GM23338 (cell line): ENCODE measurements around the gene TEX44. TPM values are rescaled to one million over a fixed set of nuclear protein-coding genes. Genes with fewer than 3 reads are reported as not detected.

ENCODE experiments used
- ATAC-seq: fragments of 200-7000 bp; cut with Tn5 transposase; 3 replicates; pipeline ENCODE4 v1.9.1; 2020
- DNase-seq: peaks from one replicate; pipeline ENCODE4 v3.0.0-alpha.2; 2015; ENCODE audit warnings: low spot score
- H2AFZ ChIP-seq: fragments of 200-600 bp; sonication (generic); 2 replicates; pipeline ENCODE4 v1.8.0; 2016; ENCODE audit warnings: antibody characterized with exemption, mild to moderate bottlenecking, moderate library complexity
- H3F3A ChIP-seq: fragments of 200-600 bp; sonication (generic); replicated peaks from 2 replicates; pipeline ENCODE4 v1.8.0; 2017; ENCODE audit warnings: antibody characterized with exemption, mixed run types, low read depth
- H3K27ac ChIP-seq: fragments of 200-600 bp; sonication (generic); 2 replicates; pipeline ENCODE4 v1.6.1; 2016; ENCODE audit warnings: low read depth
- H3K27me3 ChIP-seq: fragments of 200-600 bp; sonication (generic); 2 replicates; pipeline ENCODE4 v1.8.0; 2016; ENCODE audit warnings: mild to moderate bottlenecking, mixed run types, moderate library complexity; ENCODE audit not compliant: insufficient read depth
- H3K36me3 ChIP-seq: fragments of 200-600 bp; sonication (generic); 2 replicates; pipeline ENCODE4 v1.8.0; 2016; ENCODE audit warnings: mild to moderate bottlenecking; ENCODE audit not compliant: insufficient read depth
- H3K4me1 ChIP-seq: fragments of 200-600 bp; sonication (generic); 2 replicates; pipeline ENCODE4 v1.8.0; 2016; ENCODE audit warnings: mild to moderate bottlenecking, moderate library complexity; ENCODE audit not compliant: insufficient read depth
- H3K4me2 ChIP-seq: fragments of 200-600 bp; sonication (generic); 2 replicates; pipeline ENCODE4 v1.7.1; 2017; ENCODE audit warnings: mixed run types
- H3K4me3 ChIP-seq: fragments of 200-600 bp; sonication (generic); 2 replicates; pipeline ENCODE4 v1.6.1; 2016; ENCODE audit warnings: mixed run types
- H3K79me2 ChIP-seq: fragments of 200-600 bp; sonication (generic); replicated peaks from 2 replicates; pipeline ENCODE4 v1.8.0; 2017; ENCODE audit warnings: mild to moderate bottlenecking; ENCODE audit not compliant: insufficient read depth
- H3K9me2 ChIP-seq: fragments of 200-600 bp; sonication (generic); 2 replicates; pipeline ENCODE4 v1.8.0; 2017; ENCODE audit not compliant: insufficient read depth
- H4K20me1 ChIP-seq: fragments of 200-600 bp; sonication (generic); replicated peaks from 2 replicates; pipeline ENCODE4 v1.8.0; 2017; ENCODE audit warnings: mild to moderate bottlenecking; ENCODE audit not compliant: insufficient read depth
- H3K27ac Mint-ChIP-seq: 2 replicates; pipeline ENCODE4 v1.8.0; 2020; ENCODE audit warnings: inconsistent platforms, mild to moderate bottlenecking, moderate library complexity, mixed read lengths
- H3K27me3 Mint-ChIP-seq: 3 replicates; pipeline ENCODE4 v1.8.0; 2022; ENCODE audit warnings: low read depth, mild to moderate bottlenecking, moderate library complexity, mixed read lengths, inconsistent platforms; ENCODE audit not compliant: insufficient read depth, poor library complexity
- H3K36me3 Mint-ChIP-seq: 3 replicates; pipeline ENCODE4 v1.8.0; 2021; ENCODE audit warnings: low read depth, mild to moderate bottlenecking, inconsistent platforms, moderate library complexity, mixed read lengths
- H3K4me1 Mint-ChIP-seq: 3 replicates; pipeline ENCODE4 v1.8.0; 2020; ENCODE audit warnings: mild to moderate bottlenecking, inconsistent platforms, mixed read lengths
- H3K4me3 Mint-ChIP-seq: 3 replicates; pipeline ENCODE4 v1.8.0; 2021; ENCODE audit warnings: moderate library complexity, mild to moderate bottlenecking, inconsistent platforms, mixed read lengths
- H3K9me3 Mint-ChIP-seq: 3 replicates; pipeline ENCODE4 v1.8.0; 2020; ENCODE audit warnings: moderate library complexity, mild to moderate bottlenecking, inconsistent platforms, mixed read lengths
- CREB1 ChIP-seq: fragments of 250-450 bp; sonication (Bioruptor Pico); IDR thresholded peaks from 2 replicates; pipeline ENCODE4 v1.5.0; 2020; ENCODE audit warnings: low read depth, mild to moderate bottlenecking, moderate library complexity
- ETS1 ChIP-seq: IDR thresholded peaks from 2 replicates; pipeline ENCODE4 v1.6.1; 2016; ENCODE audit warnings: antibody characterized with exemption
- EZH2 ChIP-seq: fragments of 200-600 bp; sonication (generic); IDR thresholded peaks from one replicate; pipeline ENCODE4 v1.8.0; 2017; ENCODE audit warnings: antibody characterized with exemption, mild to moderate bottlenecking, low read depth; ENCODE audit not compliant: unreplicated experiment
- EZH2phosphoT487 ChIP-seq: fragments of 200-600 bp; sonication (generic); IDR thresholded peaks from one replicate; pipeline ENCODE4 v1.8.1; 2018; ENCODE audit warnings: antibody characterized with exemption; ENCODE audit not compliant: unreplicated experiment
- JUNB ChIP-seq: IDR thresholded peaks from one replicate; pipeline ENCODE4 v1.6.1; 2016; ENCODE audit warnings: antibody characterized with exemption; ENCODE audit not compliant: unreplicated experiment
- NANOG ChIP-seq: IDR thresholded peaks from 2 replicates; pipeline ENCODE4 v1.6.1; 2016; ENCODE audit warnings: antibody characterized with exemption, borderline replicate concordance
- POLR2AphosphoS5 ChIP-seq: IDR thresholded peaks from 2 replicates; pipeline ENCODE4 v1.6.1; 2016; ENCODE audit warnings: antibody characterized with exemption, low read depth
- STAT1 ChIP-seq: IDR thresholded peaks from one replicate; pipeline ENCODE4 v1.6.1; 2016; ENCODE audit warnings: antibody characterized with exemption; ENCODE audit not compliant: unreplicated experiment
- ZNF114 ChIP-seq: fragments of 250-450 bp; sonication (Bioruptor Pico); IDR thresholded peaks from 2 replicates; pipeline ENCODE4 v1.5.0; 2020; ENCODE audit warnings: mild to moderate bottlenecking, moderate library complexity
- ZNF331 ChIP-seq: fragments of 250-450 bp; sonication (Bioruptor Pico); IDR thresholded peaks from 2 replicates; pipeline ENCODE4 v1.5.0; 2020; ENCODE audit warnings: low read depth, mild to moderate bottlenecking, moderate library complexity
- polyA plus RNA-seq: library from polyadenylated mRNA; unstranded; fragments of >200 nt; fragmentation: Nextera tagmentation; extraction: Ambion mirVana; gene quantifications from 2 replicates; pipeline ENCODE4 v1.2.1, GENCODE V29; 2016
- total RNA-seq: library from RNA; depleted of rRNA; stranded (reverse); fragments of >200 nt; shearing (Covaris generic); gene quantifications from 2 replicates; pipeline ENCODE4 v1.2.3, GENCODE V29; 2014
- TF ChIP-seq, protein P1 (sequence below): IDR thresholded peaks from one replicate; pipeline ENCODE4 v1.6.1; 2018; ENCODE audit warnings: antibody characterized with exemption; ENCODE audit not compliant: unreplicated experiment
- TF ChIP-seq, protein P2 (sequence below), 2 experiments: fragments of 200-600 bp in 1 of 2; sonication (generic) in 1 of 2; conservative IDR thresholded peaks; 2 replicates each; pipeline versions ENCODE4 v1.5.1 to v1.6.1; 2016 to 2017; ENCODE audit warnings: antibody characterized with exemption in 2 of 2, low read depth in 2 of 2, mild to moderate bottlenecking in 2 of 2, moderate library complexity in 1 of 2
- TF ChIP-seq, protein P3 (sequence below): fragments of 250-450 bp; sonication (Bioruptor Pico); IDR thresholded peaks from 2 replicates; pipeline ENCODE4 v1.5.0; 2020; ENCODE audit warnings: mild to moderate bottlenecking, moderate library complexity

Gene TEX44
- total and polyA plus RNA-seq, 2 experiments from 2014 or later: not detected

- TF ChIP-seq, protein P1, sequence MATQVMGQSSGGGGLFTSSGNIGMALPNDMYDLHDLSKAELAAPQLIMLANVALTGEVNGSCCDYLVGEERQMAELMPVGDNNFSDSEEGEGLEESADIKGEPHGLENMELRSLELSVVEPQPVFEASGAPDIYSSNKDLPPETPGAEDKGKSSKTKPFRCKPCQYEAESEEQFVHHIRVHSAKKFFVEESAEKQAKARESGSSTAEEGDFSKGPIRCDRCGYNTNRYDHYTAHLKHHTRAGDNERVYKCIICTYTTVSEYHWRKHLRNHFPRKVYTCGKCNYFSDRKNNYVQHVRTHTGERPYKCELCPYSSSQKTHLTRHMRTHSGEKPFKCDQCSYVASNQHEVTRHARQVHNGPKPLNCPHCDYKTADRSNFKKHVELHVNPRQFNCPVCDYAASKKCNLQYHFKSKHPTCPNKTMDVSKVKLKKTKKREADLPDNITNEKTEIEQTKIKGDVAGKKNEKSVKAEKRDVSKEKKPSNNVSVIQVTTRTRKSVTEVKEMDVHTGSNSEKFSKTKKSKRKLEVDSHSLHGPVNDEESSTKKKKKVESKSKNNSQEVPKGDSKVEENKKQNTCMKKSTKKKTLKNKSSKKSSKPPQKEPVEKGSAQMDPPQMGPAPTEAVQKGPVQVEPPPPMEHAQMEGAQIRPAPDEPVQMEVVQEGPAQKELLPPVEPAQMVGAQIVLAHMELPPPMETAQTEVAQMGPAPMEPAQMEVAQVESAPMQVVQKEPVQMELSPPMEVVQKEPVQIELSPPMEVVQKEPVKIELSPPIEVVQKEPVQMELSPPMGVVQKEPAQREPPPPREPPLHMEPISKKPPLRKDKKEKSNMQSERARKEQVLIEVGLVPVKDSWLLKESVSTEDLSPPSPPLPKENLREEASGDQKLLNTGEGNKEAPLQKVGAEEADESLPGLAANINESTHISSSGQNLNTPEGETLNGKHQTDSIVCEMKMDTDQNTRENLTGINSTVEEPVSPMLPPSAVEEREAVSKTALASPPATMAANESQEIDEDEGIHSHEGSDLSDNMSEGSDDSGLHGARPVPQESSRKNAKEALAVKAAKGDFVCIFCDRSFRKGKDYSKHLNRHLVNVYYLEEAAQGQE: no peak
- TF ChIP-seq, protein P2, sequence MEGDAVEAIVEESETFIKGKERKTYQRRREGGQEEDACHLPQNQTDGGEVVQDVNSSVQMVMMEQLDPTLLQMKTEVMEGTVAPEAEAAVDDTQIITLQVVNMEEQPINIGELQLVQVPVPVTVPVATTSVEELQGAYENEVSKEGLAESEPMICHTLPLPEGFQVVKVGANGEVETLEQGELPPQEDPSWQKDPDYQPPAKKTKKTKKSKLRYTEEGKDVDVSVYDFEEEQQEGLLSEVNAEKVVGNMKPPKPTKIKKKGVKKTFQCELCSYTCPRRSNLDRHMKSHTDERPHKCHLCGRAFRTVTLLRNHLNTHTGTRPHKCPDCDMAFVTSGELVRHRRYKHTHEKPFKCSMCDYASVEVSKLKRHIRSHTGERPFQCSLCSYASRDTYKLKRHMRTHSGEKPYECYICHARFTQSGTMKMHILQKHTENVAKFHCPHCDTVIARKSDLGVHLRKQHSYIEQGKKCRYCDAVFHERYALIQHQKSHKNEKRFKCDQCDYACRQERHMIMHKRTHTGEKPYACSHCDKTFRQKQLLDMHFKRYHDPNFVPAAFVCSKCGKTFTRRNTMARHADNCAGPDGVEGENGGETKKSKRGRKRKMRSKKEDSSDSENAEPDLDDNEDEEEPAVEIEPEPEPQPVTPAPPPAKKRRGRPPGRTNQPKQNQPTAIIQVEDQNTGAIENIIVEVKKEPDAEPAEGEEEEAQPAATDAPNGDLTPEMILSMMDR (conservative IDR thresholded peaks at IDR 0.05; ENCODE audit: low read depth in 2 of 2): no peak
These were observed 13.0 kb downstream of the TEX44 start (continued) for GRCh38 chr2:231605607-231606091.

- Histone ChIP-seq H3K4me2 (no peak overlapping the region), H3K9me2 (no peaks in the 10 kb centered on the region), H3K4me1 (peaks cover 25% of the 10 kb centered on the region), H3K79me2 (no peaks in the 10 kb centered on the region), H3K27ac (no peak overlapping the region), H3K4me3 (no peak overlapping the region), H2AFZ (no peak overlapping the region), H4K20me1 (no peaks in the 10 kb centered on the region), H3K27me3 (no peaks in the 10 kb centered on the region), H3K36me3 (no peaks in the 10 kb centered on the region), H3F3A (peaks cover 14% of the 10 kb centered on the region; the same call in 1 of the 2 replicates)
- no peak for DNase-seq
- no peaks in the 10 kb centered on the region for H3K9me3 Mint-ChIP-seq
- H3K4me1 Mint-ChIP-seq: peaks cover 34% of the 10 kb centered on the region
- no peaks in the 10 kb centered on the region; the same call in 2 of the 3 replicates for H3K36me3 Mint-ChIP-seq
- no peak overlapping the region for H3K4me3 Mint-ChIP-seq
- H3K27ac Mint-ChIP-seq: no peak overlapping the region
- peaks cover 25% of the 10 kb centered on the region for H3K27me3 Mint-ChIP-seq
- ATAC-seq: no peak
- TF ChIP-seq, protein P3, sequence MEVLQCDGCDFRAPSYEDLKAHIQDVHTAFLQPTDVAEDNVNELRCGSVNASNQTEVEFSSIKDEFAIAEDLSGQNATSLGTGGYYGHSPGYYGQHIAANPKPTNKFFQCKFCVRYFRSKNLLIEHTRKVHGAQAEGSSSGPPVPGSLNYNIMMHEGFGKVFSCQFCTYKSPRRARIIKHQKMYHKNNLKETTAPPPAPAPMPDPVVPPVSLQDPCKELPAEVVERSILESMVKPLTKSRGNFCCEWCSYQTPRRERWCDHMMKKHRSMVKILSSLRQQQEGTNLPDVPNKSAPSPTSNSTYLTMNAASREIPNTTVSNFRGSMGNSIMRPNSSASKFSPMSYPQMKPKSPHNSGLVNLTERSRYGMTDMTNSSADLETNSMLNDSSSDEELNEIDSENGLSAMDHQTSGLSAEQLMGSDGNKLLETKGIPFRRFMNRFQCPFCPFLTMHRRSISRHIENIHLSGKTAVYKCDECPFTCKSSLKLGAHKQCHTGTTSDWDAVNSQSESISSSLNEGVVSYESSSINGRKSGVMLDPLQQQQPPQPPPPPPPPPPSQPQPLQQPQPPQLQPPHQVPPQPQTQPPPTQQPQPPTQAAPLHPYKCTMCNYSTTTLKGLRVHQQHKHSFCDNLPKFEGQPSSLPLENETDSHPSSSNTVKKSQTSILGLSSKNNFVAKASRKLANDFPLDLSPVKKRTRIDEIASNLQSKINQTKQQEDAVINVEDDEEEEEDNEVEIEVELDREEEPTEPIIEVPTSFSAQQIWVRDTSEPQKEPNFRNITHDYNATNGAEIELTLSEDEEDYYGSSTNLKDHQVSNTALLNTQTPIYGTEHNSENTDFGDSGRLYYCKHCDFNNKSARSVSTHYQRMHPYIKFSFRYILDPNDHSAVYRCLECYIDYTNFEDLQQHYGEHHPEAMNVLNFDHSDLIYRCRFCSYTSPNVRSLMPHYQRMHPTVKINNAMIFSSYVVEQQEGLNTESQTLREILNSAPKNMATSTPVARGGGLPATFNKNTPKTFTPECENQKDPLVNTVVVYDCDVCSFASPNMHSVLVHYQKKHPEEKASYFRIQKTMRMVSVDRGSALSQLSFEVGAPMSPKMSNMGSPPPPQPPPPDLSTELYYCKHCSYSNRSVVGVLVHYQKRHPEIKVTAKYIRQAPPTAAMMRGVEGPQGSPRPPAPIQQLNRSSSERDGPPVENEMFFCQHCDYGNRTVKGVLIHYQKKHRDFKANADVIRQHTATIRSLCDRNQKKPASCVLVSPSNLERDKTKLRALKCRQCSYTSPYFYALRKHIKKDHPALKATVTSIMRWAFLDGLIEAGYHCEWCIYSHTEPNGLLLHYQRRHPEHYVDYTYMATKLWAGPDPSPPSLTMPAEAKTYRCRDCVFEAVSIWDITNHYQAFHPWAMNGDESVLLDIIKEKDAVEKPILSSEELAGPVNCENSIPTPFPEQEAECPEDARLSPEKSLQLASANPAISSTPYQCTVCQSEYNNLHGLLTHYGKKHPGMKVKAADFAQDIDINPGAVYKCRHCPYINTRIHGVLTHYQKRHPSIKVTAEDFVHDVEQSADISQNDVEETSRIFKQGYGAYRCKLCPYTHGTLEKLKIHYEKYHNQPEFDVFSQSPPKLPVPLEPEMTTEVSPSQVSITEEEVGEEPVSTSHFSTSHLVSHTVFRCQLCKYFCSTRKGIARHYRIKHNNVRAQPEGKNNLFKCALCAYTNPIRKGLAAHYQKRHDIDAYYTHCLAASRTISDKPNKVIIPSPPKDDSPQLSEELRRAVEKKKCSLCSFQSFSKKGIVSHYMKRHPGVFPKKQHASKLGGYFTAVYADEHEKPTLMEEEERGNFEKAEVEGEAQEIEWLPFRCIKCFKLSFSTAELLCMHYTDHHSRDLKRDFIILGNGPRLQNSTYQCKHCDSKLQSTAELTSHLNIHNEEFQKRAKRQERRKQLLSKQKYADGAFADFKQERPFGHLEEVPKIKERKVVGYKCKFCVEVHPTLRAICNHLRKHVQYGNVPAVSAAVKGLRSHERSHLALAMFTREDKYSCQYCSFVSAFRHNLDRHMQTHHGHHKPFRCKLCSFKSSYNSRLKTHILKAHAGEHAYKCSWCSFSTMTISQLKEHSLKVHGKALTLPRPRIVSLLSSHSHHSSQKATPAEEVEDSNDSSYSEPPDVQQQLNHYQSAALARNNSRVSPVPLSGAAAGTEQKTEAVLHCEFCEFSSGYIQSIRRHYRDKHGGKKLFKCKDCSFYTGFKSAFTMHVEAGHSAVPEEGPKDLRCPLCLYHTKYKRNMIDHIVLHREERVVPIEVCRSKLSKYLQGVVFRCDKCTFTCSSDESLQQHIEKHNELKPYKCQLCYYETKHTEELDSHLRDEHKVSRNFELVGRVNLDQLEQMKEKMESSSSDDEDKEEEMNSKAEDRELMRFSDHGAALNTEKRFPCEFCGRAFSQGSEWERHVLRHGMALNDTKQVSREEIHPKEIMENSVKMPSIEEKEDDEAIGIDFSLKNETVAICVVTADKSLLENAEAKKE (CRISPR knock-in tag): no peak
- TF ChIP-seq ZNF331 (CRISPR knock-in tag) (no peak), POLR2AphosphoS5 (no peak), CREB1 (no peak), NANOG (no peak), JUNB (no peak), ETS1 (no peak), STAT1 (no peak), ZNF114 (CRISPR knock-in tag) (no peak), EZH2phosphoT487 (no peak), EZH2 (no peak)
These were observed 14.3 kb downstream of the TEX44 start for GRCh38 chr2:231606941-231607340.
